GM19351 (cell line): ENCODE measurements around the gene CAPN15.
"Not testable (repeated sequence)": the region's sequence is repeated elsewhere in the genome, so short reads cannot be mapped to it uniquely, and the experiment has no call there.

Experiments used
- ATAC-seq: cut with Tn5 transposase; IDR thresholded peaks from one replicate; pipeline ENCODE4 v1.9.1; 2021; ENCODE audit warnings: mild to moderate bottlenecking, moderate library complexity; ENCODE audit not compliant: unreplicated experiment

CAPN15 gene

GRCh38 chr16:505479-506245 lies 21.9 kb upstream of the CAPN15 start:
- ATAC-seq, result no peak

- ATAC-seq, result no peak
Observed at GRCh38 chr16:506246-506546, 21.3 kb upstream of the CAPN15 start.

- ATAC-seq, result not testable (repeated sequence)
Observed at GRCh38 chr16:507527-507926, 20.0 kb upstream of the CAPN15 start.

GRCh38 chr16:507996-508395 lies 19.5 kb upstream of the CAPN15 start:
- ATAC-seq, result no peak

- ATAC-seq, result no peak
Observed at GRCh38 chr16:508884-509736, 18.4 kb upstream of the CAPN15 start.

GRCh38 chr16:510066-510825 lies 17.3 kb upstream of the CAPN15 start:
- no peak for ATAC-seq

GRCh38 chr16:512802-513201 lies 14.7 kb upstream of the CAPN15 start:
- no peak for ATAC-seq

GRCh38 chr16:513950-514349 lies 13.6 kb upstream of the CAPN15 start:
- no peak for ATAC-seq

- ATAC-seq, result no peak
Observed at GRCh38 chr16:515175-515938, 12.2 kb upstream of the CAPN15 start.

GRCh38 chr16:515939-516226 lies 11.6 kb upstream of the CAPN15 start:
- no peak for ATAC-seq

GRCh38 chr16:516301-516700 lies 11.2 kb upstream of the CAPN15 start:
- ATAC-seq, result no peak

GRCh38 chr16:518858-519257 lies 8.7 kb upstream of the CAPN15 start:
- no peak for ATAC-seq

GRCh38 chr16:519425-519824 lies 8.1 kb upstream of the CAPN15 start:
- ATAC-seq, result no peak

- no peak for ATAC-seq
Observed at GRCh38 chr16:519841-520687, 7.4 kb upstream of the CAPN15 start.

GRCh38 chr16:520847-521246 lies 6.7 kb upstream of the CAPN15 start:
- ATAC-seq, result no peak

- no peak for ATAC-seq
Observed at GRCh38 chr16:521381-522210, 5.9 kb upstream of the CAPN15 start.

- no peak for ATAC-seq
Observed at GRCh38 chr16:522320-523096, 5.0 kb upstream of the CAPN15 start.

- ATAC-seq, result no peak
Observed at GRCh38 chr16:523097-523741, 4.3 kb upstream of the CAPN15 start.
